CD1c-positive myeloid dendritic cell (primary cell): ENCODE measurements around the gene SNAP47.

Source experiments
- DNase-seq: peaks from one replicate; pipeline ENCODE4 v3.0.0-alpha.2; 2016; ENCODE audit errors: extremely low spot score

SNAP47 gene

GRCh38 chr1:227767401-227768124, 32.3 kb downstream of the SNAP47 start:
- no peak for DNase-seq

GRCh38 chr1:227768125-227768439, 32.8 kb downstream of the SNAP47 start:
- DNase-seq, result no peak

GRCh38 chr1:227768640-227769039, 33.4 kb downstream of the SNAP47 start:
- DNase-seq, result no peak

- DNase-seq, result no peak
These were observed 34.1 kb downstream of the SNAP47 start for GRCh38 chr1:227769047-227769935.

- no peak for DNase-seq
These were observed 34.8 kb downstream of the SNAP47 start for GRCh38 chr1:227769936-227770494.

GRCh38 chr1:227770812-227771211, 35.6 kb downstream of the SNAP47 start:
- no peak for DNase-seq

- DNase-seq, result no peak
These were observed 36.1 kb downstream of the SNAP47 start for GRCh38 chr1:227771326-227771725.

- DNase-seq, result no peak
These were observed 36.5 kb downstream of the SNAP47 start for GRCh38 chr1:227771771-227772170.

- DNase-seq, result no peak
These were observed 38.3 kb downstream of the SNAP47 start for GRCh38 chr1:227773558-227773957.

GRCh38 chr1:227774051-227774731, 39.0 kb downstream of the SNAP47 start:
- DNase-seq, result no peak

- DNase-seq, result no peak
These were observed 39.8 kb downstream of the SNAP47 start for GRCh38 chr1:227774821-227775661.

GRCh38 chr1:227775841-227776240, 40.6 kb downstream of the SNAP47 start:
- DNase-seq, result no peak

- no peak for DNase-seq
These were observed 41.1 kb downstream of the SNAP47 start for GRCh38 chr1:227776331-227776771.

- no peak for DNase-seq
These were observed 41.9 kb downstream of the SNAP47 start for GRCh38 chr1:227777156-227777555.

GRCh38 chr1:227777646-227778045, 42.4 kb downstream of the SNAP47 start:
- no peak for DNase-seq

GRCh38 chr1:227778401-227778947, 43.2 kb downstream of the SNAP47 start:
- no peak for DNase-seq

- no peak for DNase-seq
These were observed 43.8 kb downstream of the SNAP47 start for GRCh38 chr1:227779021-227779441.

- DNase-seq, result no peak
These were observed 44.5 kb downstream of the SNAP47 start for GRCh38 chr1:227779685-227780084.

GRCh38 chr1:227780101-227781044, 45.1 kb downstream of the SNAP47 start:
- no peak for DNase-seq
